B cell (primary cell): ENCODE results near the gene SH3BP2. TPM values are rescaled to one million over a fixed set of nuclear protein-coding genes. Genes with fewer than 3 reads are reported as not detected.

Source experiments
- ATAC-seq: fragments of 200-7000 bp; cut with Tn5 transposase; one replicate; pipeline ENCODE4 v1.10.0; 2021; ENCODE audit warnings: low read depth, mild to moderate bottlenecking, moderate number of reproducible peaks, moderate library complexity
- CTCF ChIA-PET: fragments of 350-600 bp; sonication (Branson Sonifier 250); formaldehyde crosslinking; loops from one replicate; lab custom pipeline; 2021; ENCODE audit warnings: antibody characterized with exemption, inconsistent platforms; lab: Charles Lee
- POLR2A ChIA-PET: fragments of 350-600 bp; sonication (Branson Sonifier 250); formaldehyde crosslinking; loops from one replicate; lab custom pipeline; 2021; ENCODE audit warnings: antibody characterized with exemption; lab: Charles Lee
- DNase-seq: peaks from one replicate; pipeline ENCODE4 v3.0.0; 2013
- H2AFZ ChIP-seq: 2 replicates; pipeline ENCODE4 v1.6.1; 2012; ENCODE audit warnings: mild to moderate bottlenecking, low read depth, low read length; ENCODE audit not compliant: insufficient read depth, poor library complexity, severe bottlenecking
- H3K27ac ChIP-seq, 2 donors: 1 replicate in 1 of 2; 2 replicates in 1 of 2; pipeline ENCODE4 v1.5.1; 2012 to 2013; ENCODE audit warnings: low read length in 2 of 2, mild to moderate bottlenecking in 2 of 2, moderate library complexity in 1 of 2
- H3K27me3 ChIP-seq, 4 experiments: fragments of 200-600 bp in 1 of 4; sonication (generic) in 1 of 4; replicated peaks in 1 of 4; 1 replicate in 2 of 4; 2 replicates in 2 of 4; pipeline versions ENCODE4 v1.6.1 to v1.7.0; 2013 to 2016; ENCODE audit warnings: low read length in 3 of 4, mild to moderate bottlenecking in 2 of 4, mixed read lengths in 1 of 4, moderate library complexity in 1 of 4; ENCODE audit not compliant: insufficient read depth in 4 of 4, control insufficient read depth in 3 of 4; ENCODE audit errors: control extremely low read depth in 1 of 4
- H3K36me3 ChIP-seq, 2 experiments: replicated peaks in 1 of 2; 1 replicate in 1 of 2; 2 replicates in 1 of 2; pipeline versions ENCODE4 v1.6.1 to v1.7.1; 2013; ENCODE audit warnings: low read length in 1 of 2; ENCODE audit not compliant: insufficient read depth in 2 of 2, control insufficient read depth in 1 of 2; ENCODE audit errors: control extremely low read depth in 1 of 2, extremely low read depth in 1 of 2
- H3K4me1 ChIP-seq, 2 donors: fragments of 200-600 bp in 1 of 2; sonication (generic) in 1 of 2; 1 replicate in 1 of 2; 2 replicates in 1 of 2; pipeline versions ENCODE4 v1.5.1 to v1.6.1; 2013 to 2017; ENCODE audit warnings: low read length in 2 of 2; ENCODE audit not compliant: control insufficient read depth in 2 of 2, insufficient read depth in 2 of 2
- H3K4me2 ChIP-seq: replicated peaks from 2 replicates; pipeline ENCODE3; 2012; ENCODE audit warnings: mild to moderate bottlenecking, low read depth, low read length; ENCODE audit not compliant: poor library complexity, severe bottlenecking
- H3K4me3 ChIP-seq, 5 experiments: fragments of 200-600 bp in 1 of 5; sonication (generic) in 1 of 5; 1 replicate in 3 of 5; 2 replicates in 2 of 5; pipeline versions ENCODE4 v1.5.1 to v1.7.0; 2011 to 2016; ENCODE audit warnings: low read length in 4 of 5, mild to moderate bottlenecking in 4 of 5, low read depth in 2 of 5, control low read depth in 1 of 5, moderate library complexity in 1 of 5; ENCODE audit not compliant: insufficient read depth in 1 of 5; ENCODE audit errors: control extremely low read depth in 1 of 5, extremely low read depth in 1 of 5
- H3K79me2 ChIP-seq: fragments of 200-600 bp; sonication (generic); one replicate; pipeline ENCODE4 v1.6.0; 2016; ENCODE audit warnings: low read length; ENCODE audit not compliant: control insufficient read depth, insufficient read depth
- H3K9ac ChIP-seq: fragments of 200-600 bp; sonication (generic); 2 replicates; pipeline ENCODE4 v1.6.1; 2017; ENCODE audit warnings: mild to moderate bottlenecking, low read length, moderate library complexity
- H3K9me3 ChIP-seq, 3 donors: one replicate each; pipeline versions ENCODE4 v1.6.1 to v1.7.1; 2013; ENCODE audit warnings: low read length in 2 of 3; ENCODE audit not compliant: control insufficient read depth in 2 of 3, insufficient read depth in 1 of 3; ENCODE audit errors: control extremely low read depth in 1 of 3
- H4K20me1 ChIP-seq: 2 replicates; pipeline ENCODE4 v1.6.0; 2012; ENCODE audit warnings: mild to moderate bottlenecking, low read length; ENCODE audit not compliant: insufficient read depth, control insufficient read depth, poor library complexity, severe bottlenecking
- H3K27ac Mint-ChIP-seq: one replicate; pipeline ENCODE4 v1.8.0; 2021; ENCODE audit warnings: mixed read lengths
- H3K27me3 Mint-ChIP-seq: one replicate; pipeline ENCODE4 v1.8.0; 2021; ENCODE audit warnings: mixed read lengths
- H3K4me1 Mint-ChIP-seq: one replicate; pipeline ENCODE4 v1.8.0; 2021; ENCODE audit warnings: mixed read lengths
- H3K4me3 Mint-ChIP-seq: one replicate; pipeline ENCODE4 v1.8.0; 2021; ENCODE audit warnings: mixed read lengths
- H3K9me3 Mint-ChIP-seq: one replicate; pipeline ENCODE4 v1.8.0; 2022; ENCODE audit warnings: mixed read lengths; ENCODE audit not compliant: insufficient read depth
- CTCF ChIP-seq: fragments of 200-600 bp; IDR thresholded peaks from one replicate; pipeline ENCODE4 v1.8.0; 2022; ENCODE audit warnings: antibody characterized with exemption, mild to moderate bottlenecking
- EZH2 ChIP-seq: IDR thresholded peaks from 2 replicates; pipeline ENCODE4 v1.6.1; 2012; ENCODE audit warnings: borderline replicate concordance, low read depth, mild to moderate bottlenecking, moderate library complexity, low read length; ENCODE audit not compliant: insufficient read depth, poor library complexity, severe bottlenecking
- WGBS: methylation state at CpG from one replicate; pipeline ENCODE4 v1.1.5; 2013; ENCODE audit warnings: missing lambda C conversion rate; ENCODE audit not compliant: insufficient coverage; 5-methylcytosine and 5-hydroxymethylcytosine counted together
- intact Hi-C: fragments of 100-400 bp; cut with micrococcal nuclease; formaldehyde crosslinking; loops from one replicate; pipeline ENCODE4 v1.10.0; 2022
- polyA plus RNA-seq: library from polyadenylated mRNA; depleted of rRNA; stranded (reverse); fragments of >200 nt; gene quantifications from 2 replicates; pipeline ENCODE4 v1.2.3, GENCODE V29; 2012
- total RNA-seq, 2 donors: library from RNA; stranded (reverse); fragments of 120-200 nt in 1 of 2; gene quantifications; 1 replicate in 1 of 2; 2 replicates in 1 of 2; pipeline versions ENCODE4 v1.2.3 to v1.2.4, GENCODE V29; 2013 to 2022

SH3BP2 gene
- total and polyA plus RNA-seq, 2 donors (not counting 1 experiment from before 2014, with no cell fraction given): 30.8 to 219 TPM

GRCh38 chr4:2871911-2872310 lies 79.0 kb downstream of the SH3BP2 start:
- no peak overlapping the region for H3K9ac ChIP-seq
- H3K27me3 ChIP-seq: no peaks in the 10 kb centered on the region
- DNase-seq (peak; percentile 26), ATAC-seq (no peak)
- peaks cover 73% of the 10 kb centered on the region for H3K4me1 Mint-ChIP-seq
- peak overlapping the region; percentile 7 for H3K4me2 ChIP-seq
- H3K27ac ChIP-seq: peak overlapping the region in 1 of 2 donors; percentile 47
- ChIA-PET CTCF (interaction anchor here (1.3 to 5.0 kb wide), 4 partner anchors 10 to 143 kb away, joined by 4 to 19 read pairs (median 6); no protein-coding TSS in a partner anchor), POLR2A (no interaction called here)
- intact Hi-C loops: no loop called here
- no peaks in the 10 kb centered on the region for H3K27me3 Mint-ChIP-seq
- peak overlapping the region; percentile 23 for H3K4me3 Mint-ChIP-seq
- H3K9me3 ChIP-seq: no peaks in the 10 kb centered on the region
- TF ChIP-seq CTCF (no peak), EZH2 (no peak)
- WGBS: 0% methylated on average over 1 of the region's 2 CpGs
- no peak overlapping the region for H2AFZ ChIP-seq
- no peak overlapping the region for H3K4me3 ChIP-seq
- H3K36me3 ChIP-seq: peaks cover 1 to 32% of the 10 kb centered on the region in 2 experiments
- peaks cover 99% of the 10 kb centered on the region for H3K79me2 ChIP-seq
- peaks cover 97% of the 10 kb centered on the region for H4K20me1 ChIP-seq
- peak overlapping the region; percentile 54 for H3K27ac Mint-ChIP-seq
- no peaks in the 10 kb centered on the region for H3K9me3 Mint-ChIP-seq
- H3K4me1 ChIP-seq: peaks cover 30 to 47% of the 10 kb centered on the region in 2 donors

GRCh38 chr4:2873329-2873728 lies 80.4 kb downstream of the SH3BP2 start:
- H3K9ac ChIP-seq: no peak overlapping the region
- peaks cover 97% of the 10 kb centered on the region for H4K20me1 ChIP-seq
- CTCF ChIA-PET: interaction anchor here (1.3 to 5.0 kb wide), 2 partner anchors 18 to 109 kb away, joined by 3 to 19 read pairs; no protein-coding TSS in a partner anchor
- Mint-ChIP-seq H3K27ac (no peak overlapping the region), H3K27me3 (no peaks in the 10 kb centered on the region), H3K9me3 (no peaks in the 10 kb centered on the region), H3K4me1 (peaks cover 62% of the 10 kb centered on the region), H3K4me3 (no peak overlapping the region)
- peaks cover 5 to 45% of the 10 kb centered on the region in 2 experiments for H3K36me3 ChIP-seq
- DNase-seq (no peak), ATAC-seq (no peak)
- H3K4me2 ChIP-seq: peak overlapping the region; percentile 10
- H3K9me3 ChIP-seq: no peaks in the 10 kb centered on the region
- peaks cover 99% of the 10 kb centered on the region for H3K79me2 ChIP-seq
- no peak overlapping the region for H3K4me3 ChIP-seq
- WGBS: no CpG with 5 or more reads among the region's 1 CpG
- no peaks in the 10 kb centered on the region for H3K27me3 ChIP-seq
- POLR2A ChIA-PET: no interaction called here
- TF ChIP-seq EZH2 (no peak), CTCF (no peak)
- intact Hi-C loops: no loop called here
- no peak overlapping the region for H2AFZ ChIP-seq
- H3K27ac ChIP-seq: peak overlapping the region in 1 of 2 donors; percentile 23
- peaks cover 16 to 32% of the 10 kb centered on the region in 2 donors for H3K4me1 ChIP-seq
